GM12878 (cell line): ENCODE results near the gene DLG4. TPM values are rescaled to one million over a fixed set of nuclear protein-coding genes. Genes with fewer than 3 reads are reported as not detected.

Source experiments
- ATAC-seq: fragments of 200-7000 bp; cut with Tn5 transposase; 3 replicates; pipeline ENCODE4 v1.9.1; 2020; ENCODE audit warnings: mild to moderate bottlenecking, moderate library complexity
- BruUV-seq: library from RNA; stranded (reverse); fragments of 400-500 nt; replicated peaks from 2 replicates; lab custom pipeline; 2021; lab: Mats Ljungman, UMichigan
- CTCF ChIA-PET: fragments of 300-600 bp; sonication (Branson Sonifier 250); formaldehyde crosslinking; extraction: SDS; loops from one replicate; lab custom pipeline; 2021; ENCODE audit warnings: inconsistent platforms; lab: Yijun Ruan, JAX
- POLR2A ChIA-PET: fragments of 350-600 bp; formaldehyde crosslinking; extraction: SDS; loops from one replicate; lab custom pipeline; 2021; ENCODE audit warnings: inconsistent platforms; lab: Charles Lee
- RAD21 ChIA-PET: fragments of 300-600 bp; sonication (Branson Sonifier 250); formaldehyde crosslinking; loops from one replicate; lab custom pipeline; 2023; ENCODE audit warnings: antibody characterized with exemption; ENCODE audit not compliant: unreplicated experiment; lab: Charles Lee
- SMC1A ChIA-PET: fragments of 300-600 bp; sonication (Branson Sonifier 250); formaldehyde crosslinking; loops from one replicate; lab custom pipeline; 2023; ENCODE audit not compliant: unreplicated experiment, uncharacterized antibody; lab: Charles Lee
- DNase-seq: peaks from one replicate; pipeline ENCODE4 v3.0.0-alpha.2; 2011; ENCODE audit warnings: low read depth, low spot score
- FAIRE-seq: peaks from 3 replicates; lab custom pipeline; 2011; peaks lifted over from hg19 to GRCh38; lab: Jason Lieb, UNC
- H2AFZ ChIP-seq: 2 replicates; pipeline ENCODE4 v1.6.0; 2011; ENCODE audit warnings: low read depth, low read length, control low read depth; ENCODE audit not compliant: control insufficient read depth
- H3K27ac ChIP-seq: 2 replicates; pipeline ENCODE4 v1.5.1; 2011; ENCODE audit warnings: control low read depth; ENCODE audit not compliant: control insufficient read depth, insufficient read depth
- H3K27me3 ChIP-seq, 2 experiments: replicated peaks in 1 of 2; 2 replicates each; pipeline versions ENCODE4 v1.6.0 to v1.6.1; 2011; ENCODE audit warnings: low read length in 1 of 2; ENCODE audit not compliant: control insufficient read depth in 2 of 2, insufficient read depth in 2 of 2
- H3K36me3 ChIP-seq, 2 experiments: 2 replicates each; pipeline ENCODE4 v1.5.1; 2011; ENCODE audit warnings: low read length in 1 of 2; ENCODE audit not compliant: control insufficient read depth in 2 of 2, insufficient read depth in 2 of 2
- H3K4me1 ChIP-seq: 2 replicates; pipeline ENCODE4 v1.6.1; 2011; ENCODE audit warnings: mild to moderate bottlenecking, low read length, moderate library complexity, mixed read lengths; ENCODE audit not compliant: control insufficient read depth, insufficient read depth
- H3K4me2 ChIP-seq: 2 replicates; pipeline ENCODE4 v1.6.0; 2011; ENCODE audit warnings: control low read depth; ENCODE audit not compliant: control insufficient read depth, insufficient read depth
- H3K4me3 ChIP-seq: fragments of 200-600 bp; sonication (generic); 2 replicates; pipeline ENCODE4 v1.5.1; 2016
- H3K79me2 ChIP-seq: 2 replicates; pipeline ENCODE4 v1.6.0; 2011; ENCODE audit warnings: low read length; ENCODE audit not compliant: control insufficient read depth, insufficient read depth
- H3K9ac ChIP-seq: 2 replicates; pipeline ENCODE4 v1.8.0; 2011; ENCODE audit warnings: low read length, control low read depth, mixed read lengths; ENCODE audit not compliant: control insufficient read depth, insufficient read depth
- H3K9me3 ChIP-seq: replicated peaks from 3 replicates; pipeline ENCODE4 v1.5.1; 2011; ENCODE audit warnings: mild to moderate bottlenecking, low read length; ENCODE audit not compliant: control insufficient read depth, insufficient read depth
- H4K20me1 ChIP-seq: 2 replicates; pipeline ENCODE4 v1.6.0; 2011; ENCODE audit not compliant: control insufficient read depth, insufficient read depth
- BMI1 ChIP-seq: fragments of 450-650 bp; IDR thresholded peaks from 2 replicates; pipeline ENCODE4 v1.6.1; 2016; ENCODE audit warnings: mild to moderate bottlenecking, moderate library complexity, borderline replicate concordance
- CREM ChIP-seq: IDR thresholded peaks from 2 replicates; pipeline ENCODE4 v1.6.1; 2014; ENCODE audit warnings: antibody characterized with exemption, low read depth
- E2F4 ChIP-seq: IDR thresholded peaks from 2 replicates; pipeline ENCODE4 v1.6.1; 2012; ENCODE audit warnings: low read depth, low read length, improper control_type of control experiment
- IRF5 ChIP-seq: fragments of 450-650 bp; IDR thresholded peaks from 2 replicates; pipeline ENCODE4 v1.6.1; 2017; ENCODE audit warnings: borderline replicate concordance
- KDM1A ChIP-seq: fragments of 200-600 bp; sonication (generic); IDR thresholded peaks from 2 replicates; pipeline ENCODE4 v1.6.1; 2016; ENCODE audit warnings: borderline replicate concordance
- LARP7 ChIP-seq: fragments of 450-650 bp; IDR thresholded peaks from 2 replicates; pipeline ENCODE4 v1.6.1; 2017; ENCODE audit warnings: mild to moderate bottlenecking
- MEF2A ChIP-seq: IDR thresholded peaks from 2 replicates; pipeline ENCODE4 v1.6.1; 2011; ENCODE audit warnings: low read depth, mild to moderate bottlenecking, low read length, moderate library complexity; ENCODE audit not compliant: insufficient read depth
- POLR2A ChIP-seq: IDR thresholded peaks from 2 replicates; pipeline ENCODE4 v1.6.1; 2011; ENCODE audit warnings: low read depth, mild to moderate bottlenecking, low read length
- RB1 ChIP-seq: fragments of 450-650 bp; formaldehyde crosslinking; IDR thresholded peaks from 2 replicates; pipeline ENCODE4 v1.6.1; 2017; ENCODE audit warnings: mild to moderate bottlenecking, borderline replicate concordance
- REST ChIP-seq: IDR thresholded peaks from 2 replicates; pipeline ENCODE4 v1.6.1; 2012; ENCODE audit warnings: mild to moderate bottlenecking, low read depth, low read length
- SMAD1 ChIP-seq: fragments of 450-650 bp; IDR thresholded peaks from 2 replicates; pipeline ENCODE4 v1.6.1; 2018; ENCODE audit warnings: mild to moderate bottlenecking, low read depth; ENCODE audit not compliant: partially characterized antibody
- STAT1 ChIP-seq: fragments of 450-650 bp; conservative IDR thresholded peaks from 2 replicates; pipeline ENCODE4 v1.6.1; 2014; ENCODE audit warnings: antibody characterized with exemption, mild to moderate bottlenecking
- TBL1XR1 ChIP-seq: IDR thresholded peaks from 2 replicates; pipeline ENCODE4 v1.6.1; 2012; ENCODE audit warnings: low read depth, low read length, improper control_type of control experiment
- ZBED1 ChIP-seq: IDR thresholded peaks from 2 replicates; pipeline ENCODE4 v1.6.1; 2016; ENCODE audit warnings: borderline replicate concordance
- ZNF207 ChIP-seq: fragments of 450-650 bp; IDR thresholded peaks from 2 replicates; pipeline ENCODE4 v1.6.1; 2014; ENCODE audit warnings: antibody characterized with exemption, mild to moderate bottlenecking, borderline replicate concordance
- ZNF592 ChIP-seq: fragments of 450-650 bp; IDR thresholded peaks from 2 replicates; pipeline ENCODE4 v1.6.1; 2017; ENCODE audit warnings: mild to moderate bottlenecking, moderate library complexity
- WGBS: methylation state at CpG from one replicate; pipeline ENCODE4 v1.1.6; 2016; ENCODE audit warnings: low lambda C conversion rate; ENCODE audit not compliant: insufficient replicate concordance, insufficient coverage; ENCODE audit errors: missing lambda C conversion rate; 5-methylcytosine and 5-hydroxymethylcytosine counted together
- in situ Hi-C: fragments of 300-500 bp; cut with MboI; formaldehyde crosslinking; loops from 9 replicates; pipeline ENCODE4 v1.14.3; 2018; ENCODE audit warnings: mixed read lengths
- intact Hi-C: fragments of 100-400 bp; cut with micrococcal nuclease; formaldehyde crosslinking; loops from one replicate; pipeline ENCODE4 v1.14.2; 2022; ENCODE audit not compliant: unreplicated experiment
- polyA plus RNA-seq, 11 experiments: library from polyadenylated mRNA; depleted of rRNA in 4 of 11; unstranded in 6 of 11; stranded (reverse) in 5 of 11; fragments of >200 nt; fragmentation: Nextera tagmentation in 4 of 11; fragmentation: Illumina TruSeq in 1 of 11; extraction: Ambion mirVana in 4 of 11; extraction: Trizol in 1 of 11; gene quantifications; 1 replicate in 1 of 11; 2 replicates in 10 of 11; pipeline versions ENCODE4 v1.2.1 to v1.2.3, GENCODE V29; 2011 to 2016; ENCODE audit warnings: inconsistent platforms in 2 of 11, missing spikeins in 2 of 11, low read depth in 1 of 11
- total RNA-seq, 4 experiments: library from RNA; depleted of rRNA in 3 of 4; stranded (reverse); fragments of >200 nt in 3 of 4; fragmentation: Illumina TruSeq in 1 of 4; extraction: Trizol in 1 of 4; gene quantifications; 2 replicates each; pipeline versions ENCODE4 v1.2.1 to v1.2.3, GENCODE V29; 2013 to 2021

The DLG4 gene
- total and polyA plus RNA-seq, 10 of the 15 experiments (the other 5 are each of a cell fraction or from before 2014, with no cell fraction given), result 0.07 to 4.1 (median 1.3) TPM

GRCh38 chr17:7236808-7237207, 17.2 kb upstream of the DLG4 start:
- Histone ChIP-seq H3K27ac (no peak overlapping the region), H3K79me2 (peaks cover 68% of the 10 kb centered on the region), H3K27me3 (no peaks in the 10 kb centered on the region), H4K20me1 (no peaks in the 10 kb centered on the region), H3K9ac (no peak overlapping the region), H2AFZ (no peak overlapping the region), H3K4me1 (peaks cover 32% of the 10 kb centered on the region), H3K4me2 (peak overlapping the region; percentile 49; the same call in 1 of the 2 replicates), H3K36me3 (peaks cover 6 to 14% of the 10 kb centered on the region in 2 experiments), H3K9me3 (no peaks in the 10 kb centered on the region), H3K4me3 (peak overlapping the region; percentile 70; the same call in 1 of the 2 replicates)
- BruUV-seq, result no TSS peak
- in situ Hi-C loops, result no loop called here
- FAIRE-seq, result no peak
- RAD21 ChIA-PET, result interaction anchor here (1.2 to 1.6 kb wide), 2 partner anchors 13 to 17 kb away, joined by 3 to 7 read pairs; partner anchors contain the start of genes ACADVL and DLG4
- intact Hi-C loops, result no loop called here
- SMC1A ChIA-PET, result no interaction called here
- POLR2A ChIA-PET, result interaction anchor here (0.8 to 7.3 kb wide), 5 partner anchors 14 to 199 kb away, joined by 3 to 99 read pairs (median 3); partner anchors contain the start of genes ACADVL, CTDNEP1, DLG4 and ELP5
- CTCF ChIA-PET, result interaction anchor here (0.5 to 1.5 kb wide), 2 partner anchors 16 to 56 kb away, joined by 3 to 9 read pairs; partner anchors contain the start of genes ACADVL and DLG4
- WGBS, result 89% methylated on average over 6 of the region's 6 CpGs
- ATAC-seq, result no peak
- DNase-seq, result no peak
- TF ChIP-seq E2F4 (no peak), CREM (no peak), STAT1 (no peak), RB1 (no peak), LARP7 (no peak), ZNF207 (no peak), MEF2A (no peak), POLR2A (no peak), REST (no peak), ZBED1 (no peak), IRF5 (no peak), KDM1A (no peak), ZNF592 (no peak), SMAD1 (no peak), TBL1XR1 (no peak), BMI1 (no peak)
